HepG2 (cell line): ENCODE results near the gene MTIF3. TPM values are rescaled to one million over a fixed set of nuclear protein-coding genes. Genes with fewer than 3 reads are reported as not detected.

ENCODE experiments used
- KIAA2018 ChIP-seq: sonication (generic); formaldehyde crosslinking; IDR thresholded peaks from 2 replicates; pipeline ENCODE4 v1.5.0; 2020; ENCODE audit warnings: mild to moderate bottlenecking, missing genetic modification reagents, borderline replicate concordance
- ZNF142 ChIP-seq: sonication (generic); formaldehyde crosslinking; IDR thresholded peaks from 2 replicates; pipeline ENCODE4 v1.4.0; 2020; ENCODE audit warnings: missing genetic modification reagents
- polyA plus RNA-seq, 8 experiments: library from polyadenylated mRNA; depleted of rRNA in 3 of 8; stranded (reverse) in 7 of 8; unstranded in 1 of 8; fragments of >200 nt; fragmentation: Illumina TruSeq in 4 of 8; extraction: Trizol in 4 of 8; gene quantifications; 2 replicates each; pipeline versions ENCODE4 v1.2.1 to v1.2.3, GENCODE V29; 2011 to 2016; ENCODE audit warnings: low read depth in 4 of 8, missing spikeins in 1 of 8, mixed read lengths in 1 of 8; ENCODE audit not compliant: insufficient read depth in 1 of 8
- total RNA-seq, 5 experiments: library from RNA; depleted of rRNA; stranded (reverse); fragments of >200 nt; fragmentation: Illumina TruSeq; extraction: Trizol; gene quantifications; 2 replicates each; pipeline ENCODE4 v1.2.3, GENCODE V29; 2016; ENCODE audit warnings: low read depth in 1 of 5

The MTIF3 gene
- total and polyA plus RNA-seq, 2 of the 13 experiments (the other 11 are each of a cell fraction or from before 2014, with no cell fraction given) = 33.7 to 40.6 TPM

GRCh38 chr13:27419328-27419727 is 31.0 kb downstream of the MTIF3 start (continued):
- TF ChIP-seq KIAA2018 (no peak), ZNF142 (CRISPR knock-in tag) (no peak)
